HepG2 (cell line): Measurements from ENCODE around the gene HDGF. TPM values are rescaled to one million over a fixed set of nuclear protein-coding genes. Genes with fewer than 3 reads are reported as not detected.
A peak's percentile ranks its signal among the peaks of the same experiment; 100 is the strongest.

Experiments
- AGO1 ChIP-seq: fragments of 200-400 bp; formaldehyde crosslinking; IDR thresholded peaks from 2 replicates; pipeline ENCODE4 v1.6.1; 2017; ENCODE audit warnings: mild to moderate bottlenecking, low read depth, low read length, moderate library complexity; ENCODE audit not compliant: poor library complexity, severe bottlenecking
- GABPA ChIP-seq, 2 experiments: IDR thresholded peaks; 2 replicates each; pipeline ENCODE4 v1.6.1; 2011 to 2016; ENCODE audit warnings: low read depth in 2 of 2, low read length in 1 of 2, missing biosample characterization in 1 of 2, missing genetic modification characterization in 1 of 2
- GATAD1 ChIP-seq: IDR thresholded peaks from 2 replicates; pipeline ENCODE4 v1.6.1; 2016; ENCODE audit warnings: missing genetic modification reagents, missing compliant biosample characterization
- HIVEP1 ChIP-seq: sonication (generic); formaldehyde crosslinking; IDR thresholded peaks from 2 replicates; pipeline ENCODE4 v1.4.0; 2020; ENCODE audit warnings: mild to moderate bottlenecking, missing genetic modification reagents
- HOXD1 ChIP-seq: sonication (generic); formaldehyde crosslinking; IDR thresholded peaks from 2 replicates; pipeline ENCODE4 v1.5.0; 2020; ENCODE audit warnings: missing genetic modification reagents
- IKZF5 ChIP-seq: IDR thresholded peaks from 2 replicates; pipeline ENCODE4 v1.6.1; 2018; ENCODE audit warnings: missing genetic modification reagents, mild to moderate bottlenecking, missing compliant biosample characterization
- IRX3 ChIP-seq: sonication (generic); formaldehyde crosslinking; IDR thresholded peaks from 2 replicates; pipeline ENCODE4 v1.8.1; 2023; ENCODE audit warnings: mild to moderate bottlenecking, low read depth, missing genetic modification reagents, borderline replicate concordance
- JUND ChIP-seq: sonication (generic); formaldehyde crosslinking; IDR thresholded peaks from 2 replicates; pipeline ENCODE4 v1.8.0; 2022; ENCODE audit warnings: mild to moderate bottlenecking, missing genetic modification reagents
- KDM1A ChIP-seq: IDR thresholded peaks from 2 replicates; pipeline ENCODE4 v1.6.1; 2016; ENCODE audit warnings: missing compliant biosample characterization
- KLF12 ChIP-seq: sonication (generic); formaldehyde crosslinking; IDR thresholded peaks from 2 replicates; pipeline ENCODE4 v1.4.0; 2020; ENCODE audit warnings: missing genetic modification reagents, borderline replicate concordance
- KLF6 ChIP-seq: IDR thresholded peaks from 2 replicates; pipeline ENCODE4 v1.8.0; 2016; ENCODE audit warnings: missing biosample characterization, missing genetic modification reagents
- NBN ChIP-seq: fragments of 450-650 bp; conservative IDR thresholded peaks from 2 replicates; pipeline ENCODE4 v1.6.1; 2017
- NFYC ChIP-seq: IDR thresholded peaks from 2 replicates; pipeline ENCODE4 v1.6.1; 2016; ENCODE audit warnings: missing genetic modification reagents, missing compliant biosample characterization
- NR1H2 ChIP-seq: sonication (generic); formaldehyde crosslinking; IDR thresholded peaks from 2 replicates; pipeline ENCODE4 v1.8.1; 2022; ENCODE audit warnings: low read depth, missing genetic modification reagents, borderline replicate concordance
- NR2F1 ChIP-seq, 2 experiments: fragments of 450-650 bp in 1 of 2; formaldehyde crosslinking in 1 of 2; IDR thresholded peaks; 2 replicates each; pipeline versions ENCODE4 v1.5.0 to v1.6.1; 2016 to 2020; ENCODE audit warnings: mild to moderate bottlenecking in 1 of 2, missing compliant biosample characterization in 1 of 2, missing genetic modification reagents in 1 of 2, moderate library complexity in 1 of 2
- ZBTB46 ChIP-seq: sonication (generic); formaldehyde crosslinking; IDR thresholded peaks from 2 replicates; pipeline ENCODE4 v1.4.0; 2020; ENCODE audit warnings: mild to moderate bottlenecking, missing genetic modification reagents, borderline replicate concordance
- ZEB1 ChIP-seq: IDR thresholded peaks from 2 replicates; pipeline ENCODE4 v1.6.1; 2012; ENCODE audit warnings: mild to moderate bottlenecking, low read depth, inconsistent platforms; ENCODE audit not compliant: insufficient replicate concordance
- ZNF124 ChIP-seq: sonication (generic); formaldehyde crosslinking; IDR thresholded peaks from 2 replicates; pipeline ENCODE4 v1.4.0; 2020; ENCODE audit warnings: missing genetic modification reagents
- ZNF709 ChIP-seq: sonication (generic); formaldehyde crosslinking; IDR thresholded peaks from 2 replicates; pipeline ENCODE4 v1.5.0; 2020; ENCODE audit warnings: mild to moderate bottlenecking, missing genetic modification reagents
- ZNF879 ChIP-seq: sonication (generic); formaldehyde crosslinking; IDR thresholded peaks from 2 replicates; pipeline ENCODE4 v1.8.1; 2023; ENCODE audit warnings: missing genetic modification reagents
- ZSCAN20 ChIP-seq: sonication (generic); formaldehyde crosslinking; IDR thresholded peaks from 2 replicates; pipeline ENCODE4 v1.4.0; 2020; ENCODE audit warnings: missing genetic modification reagents, mild to moderate bottlenecking, borderline replicate concordance
- polyA plus RNA-seq, 8 experiments: library from polyadenylated mRNA; depleted of rRNA in 3 of 8; stranded (reverse) in 7 of 8; unstranded in 1 of 8; fragments of >200 nt; fragmentation: Illumina TruSeq in 4 of 8; extraction: Trizol in 4 of 8; gene quantifications; 2 replicates each; pipeline versions ENCODE4 v1.2.1 to v1.2.3, GENCODE V29; 2011 to 2016; ENCODE audit warnings: low read depth in 4 of 8, missing spikeins in 1 of 8, mixed read lengths in 1 of 8; ENCODE audit not compliant: insufficient read depth in 1 of 8
- total RNA-seq, 5 experiments: library from RNA; depleted of rRNA; stranded (reverse); fragments of >200 nt; fragmentation: Illumina TruSeq; extraction: Trizol; gene quantifications; 2 replicates each; pipeline ENCODE4 v1.2.3, GENCODE V29; 2016; ENCODE audit warnings: low read depth in 1 of 5
- TF ChIP-seq, protein P1 (sequence below): sonication (generic); formaldehyde crosslinking; IDR thresholded peaks from 2 replicates; pipeline ENCODE4 v1.5.0; 2020; ENCODE audit warnings: mild to moderate bottlenecking, missing genetic modification reagents
- TF ChIP-seq, protein P2 (sequence below): sonication (generic); formaldehyde crosslinking; IDR thresholded peaks from 2 replicates; pipeline ENCODE4 v1.5.0; 2020; ENCODE audit warnings: mild to moderate bottlenecking, missing genetic modification reagents

HDGF gene
- total and polyA plus RNA-seq, 2 of the 13 experiments (the other 11 are each of a cell fraction or from before 2014, with no cell fraction given), result 156 to 196 TPM

DNA sequence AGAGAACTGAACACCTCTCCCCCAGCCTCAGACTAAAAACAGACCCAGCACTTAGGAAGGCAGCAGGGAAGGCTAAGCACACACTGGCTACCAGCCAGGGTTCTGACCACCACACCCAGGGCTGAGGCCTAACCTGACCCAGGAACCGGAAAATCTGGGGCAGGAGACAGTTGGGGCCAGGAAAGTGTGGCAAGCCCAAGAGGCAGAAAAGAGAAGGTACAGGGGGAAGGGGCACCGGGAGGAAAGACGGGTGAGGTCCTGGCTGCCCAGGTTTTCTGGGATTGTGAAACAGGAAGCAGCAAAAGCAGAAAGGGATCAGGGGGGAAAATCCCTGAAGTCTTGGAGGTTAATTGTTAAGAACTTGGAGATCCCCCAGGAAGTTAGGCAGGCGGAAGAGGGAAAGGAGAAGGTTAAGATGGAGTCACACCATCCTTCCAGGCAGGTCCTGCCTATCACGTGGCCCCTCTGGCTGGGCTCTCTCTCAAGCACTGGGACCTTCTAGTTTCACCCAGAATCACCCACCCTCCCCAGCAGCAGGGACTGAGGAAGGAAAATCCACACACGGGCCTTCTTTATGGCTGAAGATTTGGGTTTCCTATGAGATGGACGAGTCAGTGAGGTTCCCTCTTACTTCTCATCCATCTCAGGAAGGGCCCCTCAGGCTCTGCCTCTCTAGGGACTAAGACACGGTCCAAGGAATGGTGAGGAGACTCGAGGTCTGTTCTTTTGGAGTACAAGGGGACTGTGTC lies 2.6 kb downstream of the HDGF start (continued):
- TF ChIP-seq, protein P1, sequence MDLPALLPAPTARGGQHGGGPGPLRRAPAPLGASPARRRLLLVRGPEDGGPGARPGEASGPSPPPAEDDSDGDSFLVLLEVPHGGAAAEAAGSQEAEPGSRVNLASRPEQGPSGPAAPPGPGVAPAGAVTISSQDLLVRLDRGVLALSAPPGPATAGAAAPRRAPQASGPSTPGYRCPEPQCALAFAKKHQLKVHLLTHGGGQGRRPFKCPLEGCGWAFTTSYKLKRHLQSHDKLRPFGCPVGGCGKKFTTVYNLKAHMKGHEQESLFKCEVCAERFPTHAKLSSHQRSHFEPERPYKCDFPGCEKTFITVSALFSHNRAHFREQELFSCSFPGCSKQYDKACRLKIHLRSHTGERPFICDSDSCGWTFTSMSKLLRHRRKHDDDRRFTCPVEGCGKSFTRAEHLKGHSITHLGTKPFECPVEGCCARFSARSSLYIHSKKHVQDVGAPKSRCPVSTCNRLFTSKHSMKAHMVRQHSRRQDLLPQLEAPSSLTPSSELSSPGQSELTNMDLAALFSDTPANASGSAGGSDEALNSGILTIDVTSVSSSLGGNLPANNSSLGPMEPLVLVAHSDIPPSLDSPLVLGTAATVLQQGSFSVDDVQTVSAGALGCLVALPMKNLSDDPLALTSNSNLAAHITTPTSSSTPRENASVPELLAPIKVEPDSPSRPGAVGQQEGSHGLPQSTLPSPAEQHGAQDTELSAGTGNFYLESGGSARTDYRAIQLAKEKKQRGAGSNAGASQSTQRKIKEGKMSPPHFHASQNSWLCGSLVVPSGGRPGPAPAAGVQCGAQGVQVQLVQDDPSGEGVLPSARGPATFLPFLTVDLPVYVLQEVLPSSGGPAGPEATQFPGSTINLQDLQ, result no peak
- TF ChIP-seq IRX3 (no peak), HIVEP1 (CRISPR knock-in tag) (no peak), GABPA (IDR thresholded peaks at IDR 0.05; ENCODE audit: low read depth, low read length) (peak; percentile 55), GABPA (CRISPR knock-in tag; IDR thresholded peaks at IDR 0.05; ENCODE audit: low read depth) (peak; percentile 82), ZNF879 (CRISPR knock-in tag) (no peak), NBN (no peak), KLF6 (CRISPR knock-in tag) (0 out of 2 replicates have a peak, but pooled peaks have one; percentile 31), AGO1 (no peak), NR1H2 (no peak), JUND (CRISPR knock-in tag) (no peak), ZEB1 (peak; percentile 52), ZBTB46 (no peak), ZSCAN20 (no peak), ZNF709 (CRISPR knock-in tag) (no peak), KLF12 (CRISPR knock-in tag) (no peak), NFYC (CRISPR knock-in tag) (no peak), HOXD1 (CRISPR knock-in tag) (no peak), GATAD1 (CRISPR knock-in tag) (no peak), ZNF124 (CRISPR knock-in tag) (no peak), NR2F1 (CRISPR knock-in tag; IDR thresholded peaks at IDR 0.05) (no peak), IKZF5 (CRISPR knock-in tag) (no peak), KDM1A (CRISPR knock-in tag) (no peak)
- TF ChIP-seq, protein P2, sequence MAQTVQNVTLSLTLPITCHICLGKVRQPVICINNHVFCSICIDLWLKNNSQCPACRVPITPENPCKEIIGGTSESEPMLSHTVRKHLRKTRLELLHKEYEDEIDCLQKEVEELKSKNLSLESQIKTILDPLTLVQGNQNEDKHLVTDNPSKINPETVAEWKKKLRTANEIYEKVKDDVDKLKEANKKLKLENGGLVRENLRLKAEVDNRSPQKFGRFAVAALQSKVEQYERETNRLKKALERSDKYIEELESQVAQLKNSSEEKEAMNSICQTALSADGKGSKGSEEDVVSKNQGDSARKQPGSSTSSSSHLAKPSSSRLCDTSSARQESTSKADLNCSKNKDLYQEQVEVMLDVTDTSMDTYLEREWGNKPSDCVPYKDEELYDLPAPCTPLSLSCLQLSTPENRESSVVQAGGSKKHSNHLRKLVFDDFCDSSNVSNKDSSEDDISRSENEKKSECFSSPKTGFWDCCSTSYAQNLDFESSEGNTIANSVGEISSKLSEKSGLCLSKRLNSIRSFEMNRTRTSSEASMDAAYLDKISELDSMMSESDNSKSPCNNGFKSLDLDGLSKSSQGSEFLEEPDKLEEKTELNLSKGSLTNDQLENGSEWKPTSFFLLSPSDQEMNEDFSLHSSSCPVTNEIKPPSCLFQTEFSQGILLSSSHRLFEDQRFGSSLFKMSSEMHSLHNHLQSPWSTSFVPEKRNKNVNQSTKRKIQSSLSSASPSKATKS (CRISPR knock-in tag), result no peak
